ENCODE results near the gene HOXB6.

Gene HOXB6

DNA sequence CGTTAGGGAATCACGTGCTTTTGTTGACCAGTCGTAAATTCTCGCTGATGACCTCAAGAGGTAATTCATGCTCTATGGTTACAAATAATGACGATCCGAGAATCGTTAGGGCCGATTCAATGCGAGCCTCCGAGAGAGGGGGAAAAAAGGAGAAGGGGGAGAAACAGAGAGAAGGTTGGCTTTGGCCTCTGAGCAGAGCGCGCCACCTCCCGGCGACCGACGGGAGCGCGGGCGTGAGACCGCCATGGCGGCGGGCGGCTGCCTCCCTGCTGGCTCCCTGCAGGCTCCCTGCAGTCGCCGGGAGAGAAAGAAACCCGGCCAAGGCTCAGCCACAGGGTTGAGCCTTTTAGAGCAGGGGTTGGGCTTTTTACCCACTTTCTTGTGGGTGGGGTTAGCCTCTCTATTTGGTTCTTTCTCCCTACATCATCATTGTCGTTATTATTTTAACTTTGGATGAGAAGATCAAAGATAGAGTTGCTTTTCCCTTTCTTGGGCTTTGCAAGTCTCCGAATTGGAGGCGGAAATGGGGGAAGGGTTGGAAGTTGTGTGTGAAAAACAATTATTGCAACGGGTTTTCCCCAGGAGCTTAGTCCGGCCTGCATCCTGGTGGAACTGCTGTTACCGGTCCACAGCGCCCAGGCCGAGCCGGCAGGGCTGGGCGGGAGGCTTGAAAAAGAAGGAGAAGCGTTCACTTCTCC lies 10.8 kb downstream of the HOXB6 start:
- peak; percentile 75 to 79 for DNase-seq

DNA sequence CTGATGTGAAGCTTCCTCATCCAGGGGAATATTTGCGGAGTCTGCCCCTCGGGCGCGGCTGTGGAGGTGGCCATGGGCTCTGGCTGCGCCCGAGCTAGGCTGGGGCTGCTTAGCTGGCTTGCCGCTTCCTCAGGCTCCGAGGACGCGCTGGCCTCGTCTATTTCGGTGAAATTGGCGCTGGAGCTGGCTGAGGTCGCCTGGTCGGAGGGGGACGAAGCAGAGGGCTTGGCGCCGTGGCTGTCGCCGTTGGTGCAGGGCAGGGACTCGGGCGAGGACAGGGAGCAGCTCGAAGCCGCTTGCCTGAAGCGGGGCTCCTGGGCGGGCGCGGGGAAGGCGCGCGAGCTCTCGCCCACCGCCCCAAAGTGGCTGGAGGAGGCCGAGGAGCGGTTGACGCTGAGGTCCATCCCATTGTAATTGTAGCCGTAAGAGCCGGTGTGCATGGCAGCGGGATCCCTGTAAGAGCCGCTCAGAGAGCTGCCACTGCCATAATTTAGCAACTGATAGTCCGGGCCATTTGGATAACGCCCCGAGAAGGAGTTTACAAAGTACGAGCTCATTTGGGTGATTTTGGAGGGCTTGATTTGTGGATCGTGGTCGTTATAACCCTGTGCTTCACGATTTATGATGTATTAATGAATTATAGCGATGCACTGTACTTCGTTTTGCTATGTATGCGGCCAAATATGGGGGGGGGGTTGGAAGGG lies 11.5 kb downstream of the HOXB6 start, which contains the start of gene HOXB5:
TSS of gene HOXB5 (minus strand) at position 654 of the 704 bp plus-strand sequence. CDS start at position 557, 97 bp downstream.
- no peak for DNase-seq

DNA sequence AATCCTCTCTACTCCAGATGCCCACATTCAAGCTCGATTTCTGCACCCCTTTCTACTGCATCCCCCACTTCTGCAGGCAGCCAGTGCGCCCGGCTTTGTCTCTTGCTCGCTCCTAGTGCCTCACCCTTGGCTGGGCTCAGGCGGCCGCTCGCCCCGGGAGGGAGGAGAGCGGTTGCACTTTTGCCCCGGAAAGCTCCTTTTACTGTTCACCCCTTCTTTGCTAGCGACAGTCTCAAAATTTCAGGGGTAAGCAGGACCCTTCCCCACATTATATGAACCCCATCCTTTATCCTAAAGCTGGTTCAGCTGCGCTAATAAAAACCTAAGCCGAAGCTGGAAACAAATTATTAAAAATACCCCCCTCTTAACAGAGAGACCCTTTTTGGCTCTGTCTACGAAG lies 12.2 kb downstream of the HOXB6 start:
- no peak for DNase-seq

DNA sequence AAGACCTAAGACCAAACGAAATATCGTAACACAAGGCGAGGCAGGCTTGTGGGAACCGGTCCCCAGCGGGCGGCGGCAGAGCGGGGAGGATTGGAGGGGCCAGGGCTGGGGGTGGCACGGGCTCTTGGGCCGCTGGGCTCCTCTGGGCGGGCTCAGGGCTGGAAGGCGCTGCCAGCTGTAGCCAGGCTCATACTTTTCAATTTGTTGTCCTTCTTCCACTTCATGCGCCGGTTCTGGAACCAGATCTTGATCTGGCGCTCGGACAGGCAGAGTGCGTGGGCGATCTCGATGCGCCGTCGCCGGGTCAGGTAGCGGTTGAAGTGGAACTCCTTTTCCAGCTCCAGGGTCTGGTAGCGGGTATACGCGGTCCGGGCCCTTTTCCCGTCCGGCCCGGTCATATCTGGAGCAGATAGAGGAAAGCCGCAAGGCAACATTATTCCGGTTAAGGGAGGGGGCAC lies 12.7 kb downstream of the HOXB6 start:
- DNase-seq, result no peak

DNA sequence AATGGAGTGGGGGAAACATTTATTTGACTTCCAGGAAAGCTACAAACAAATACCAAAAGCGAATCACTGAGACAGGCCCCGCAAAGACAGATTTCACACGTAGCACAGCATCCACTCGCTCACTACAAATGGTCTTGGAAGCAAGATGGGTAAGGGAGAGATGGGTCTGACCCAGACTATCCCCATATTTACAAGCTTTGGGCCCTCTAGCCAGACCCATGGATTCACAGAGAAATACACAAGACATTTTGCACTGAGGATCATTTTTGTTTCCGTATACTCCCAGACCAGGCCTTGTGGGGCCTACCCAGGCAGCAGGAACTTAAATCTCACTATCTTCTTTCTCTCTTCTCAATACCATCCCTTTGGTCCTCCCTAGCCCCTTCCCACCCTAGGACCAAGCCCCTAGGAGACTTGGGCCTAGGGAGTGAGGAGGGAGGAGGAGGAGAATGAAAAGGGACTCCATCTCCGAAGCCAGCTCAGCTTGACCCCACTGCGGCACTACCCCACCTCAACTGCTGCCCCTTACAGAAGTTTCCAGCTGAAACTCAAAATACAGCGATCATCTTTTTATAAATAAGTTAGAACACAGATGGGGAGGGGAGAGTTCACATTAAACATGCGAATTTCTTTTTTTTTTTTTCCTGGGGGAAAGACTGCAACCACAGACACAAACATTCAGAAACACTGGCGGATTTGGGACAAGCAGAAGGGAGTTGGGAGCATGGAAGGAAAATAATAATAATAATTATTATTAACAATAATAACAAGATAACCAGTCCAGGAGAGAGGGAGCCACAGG lies 13.3 kb downstream of the HOXB6 start:
- no peak for DNase-seq

DNA sequence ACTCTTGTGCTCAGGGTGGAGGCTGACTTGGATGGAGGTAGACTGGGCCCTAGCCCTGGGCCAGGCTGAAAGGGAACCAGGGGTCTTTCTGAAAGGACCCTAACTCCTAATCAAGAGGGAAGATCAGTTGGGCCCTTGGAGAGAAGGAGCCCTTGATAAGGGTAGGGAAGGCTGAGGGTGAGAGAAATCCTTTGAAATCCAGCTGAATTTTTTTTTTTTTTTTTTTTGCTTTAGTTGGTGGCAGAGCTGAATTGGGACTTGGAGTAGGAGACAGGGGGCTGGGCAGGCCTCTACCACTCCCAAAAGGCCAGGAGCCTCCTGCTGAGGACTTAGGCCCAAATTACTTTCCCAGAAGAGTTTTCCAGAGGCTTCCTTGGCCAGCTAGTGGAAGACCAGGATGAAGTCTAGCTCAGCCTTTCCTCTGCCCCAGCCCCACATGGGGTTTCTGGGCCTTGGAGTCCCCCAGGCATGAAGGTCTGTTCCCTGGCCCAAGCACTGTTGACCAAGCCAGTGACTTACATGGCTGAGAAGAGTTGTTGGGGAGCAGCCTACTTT lies 14.1 kb downstream of the HOXB6 start:
- DNase-seq, result no peak

DNA sequence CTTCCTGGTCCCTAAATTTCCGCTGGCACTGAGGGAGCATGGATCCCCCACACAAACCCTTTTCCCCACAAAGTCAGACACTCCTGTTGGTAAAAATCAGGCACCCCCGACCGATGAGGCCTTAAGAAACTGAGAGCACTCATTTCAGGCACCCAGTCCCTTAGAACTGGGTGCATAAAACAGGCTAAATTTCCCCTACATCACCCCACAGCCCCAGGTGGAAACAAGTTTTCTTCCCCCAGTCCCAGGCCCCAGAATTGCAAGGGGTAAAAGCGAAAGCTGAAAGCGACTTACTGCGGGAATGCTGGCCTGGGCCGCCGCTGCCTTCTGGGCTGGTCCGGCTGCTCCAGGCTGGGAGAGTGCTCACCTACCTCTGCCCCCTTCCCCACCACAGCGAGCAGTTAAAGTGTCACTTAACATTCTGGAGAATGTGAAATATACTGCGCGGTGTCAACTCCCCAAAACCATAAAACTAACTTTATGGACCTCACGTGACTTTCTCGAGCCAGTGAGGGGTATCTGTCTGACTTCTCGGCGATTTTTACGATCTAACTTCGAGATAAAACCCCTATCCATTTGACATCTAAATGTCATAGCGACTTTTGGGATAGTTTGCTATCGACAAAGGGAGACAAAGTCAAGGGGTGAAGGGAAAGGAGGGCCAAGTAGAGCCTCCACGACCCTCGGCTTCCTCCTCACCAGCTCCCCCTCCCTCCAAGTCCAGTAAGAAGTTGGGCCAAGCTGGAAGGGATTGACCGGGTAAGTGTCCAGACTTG lies 14.8 kb downstream of the HOXB6 start, which contains the start of gene HOXB3:
TSS of gene HOXB3 (minus strand) at position 411 of the 776 bp plus-strand sequence. CDS start 37,767 bp downstream, outside the sequence.
- DNase-seq, result no peak

DNA sequence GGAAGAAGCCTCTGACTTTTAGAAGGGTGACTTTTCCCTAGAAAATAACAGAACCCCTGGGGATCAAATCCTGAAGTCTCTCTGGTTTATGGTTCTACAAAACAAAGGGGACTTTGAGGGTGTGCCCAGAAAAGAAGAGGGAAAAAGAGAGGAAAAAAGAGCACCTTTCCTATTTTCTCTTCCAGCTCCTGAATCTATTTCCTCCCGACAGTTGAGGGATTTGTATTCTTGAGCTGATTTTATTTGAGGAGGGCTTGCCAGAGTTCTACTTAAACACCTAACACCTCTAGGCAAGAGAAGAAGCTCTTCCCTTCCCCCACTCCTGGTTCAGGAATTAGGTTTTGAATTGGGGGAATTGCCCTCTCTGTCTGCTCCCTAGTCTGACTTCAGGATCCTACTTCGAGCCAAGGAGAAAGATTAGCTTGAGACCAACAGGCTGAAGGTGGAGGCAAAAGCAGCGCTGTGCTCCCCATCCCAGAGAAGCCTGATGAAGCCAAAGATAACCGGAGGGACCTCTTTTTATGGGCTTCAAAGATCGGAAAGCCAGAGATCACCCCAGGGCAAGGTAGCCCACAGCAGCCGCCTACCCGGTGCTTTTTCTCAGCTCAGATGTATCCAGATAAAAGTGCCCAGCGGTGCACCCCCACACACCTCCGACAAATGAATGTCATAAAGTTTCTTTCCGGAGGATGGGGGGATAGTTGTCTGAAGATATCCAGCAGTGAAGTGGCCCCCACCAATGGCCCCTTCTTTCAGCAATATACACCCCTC lies 15.5 kb downstream of the HOXB6 start:
- no peak for DNase-seq

DNA sequence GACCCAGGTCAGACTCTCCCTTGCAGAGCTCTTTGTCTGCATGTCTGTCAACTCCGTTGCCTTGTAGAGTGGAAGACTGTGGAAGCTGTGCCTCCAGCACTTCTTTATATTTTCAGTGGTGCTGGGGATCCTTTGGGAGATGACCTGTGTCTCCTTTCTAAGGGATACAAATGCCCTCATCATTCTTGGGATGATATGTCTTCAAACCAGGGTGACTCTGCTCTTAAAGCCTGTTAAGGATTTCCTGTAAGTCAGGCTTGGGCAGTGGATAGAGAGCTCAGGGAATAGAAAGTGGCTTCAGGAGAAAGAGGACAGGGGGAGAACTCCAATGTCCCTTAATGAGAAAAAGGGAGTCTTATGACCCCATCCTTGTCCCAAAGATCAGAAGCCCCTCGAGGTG lies 16.3 kb downstream of the HOXB6 start:
- DNase-seq, result no peak

DNA sequence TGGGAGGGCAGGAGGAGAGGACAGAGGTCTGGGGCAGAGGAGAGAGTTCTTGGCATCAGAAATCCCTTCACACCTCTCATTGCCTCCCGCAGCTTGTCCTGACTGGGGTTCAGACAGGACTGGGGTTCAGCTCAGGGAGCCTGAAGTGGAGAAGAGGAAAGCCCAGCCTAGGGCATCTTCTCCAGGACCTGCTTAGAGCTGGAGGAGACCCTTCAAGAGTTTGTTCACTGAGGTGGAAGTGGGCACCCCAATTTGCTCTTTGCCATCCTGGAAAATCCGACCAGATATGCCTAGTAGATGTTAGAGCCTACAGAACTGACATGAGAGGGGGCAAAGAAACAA lies 16.7 kb downstream of the HOXB6 start:
- no peak for DNase-seq

DNA sequence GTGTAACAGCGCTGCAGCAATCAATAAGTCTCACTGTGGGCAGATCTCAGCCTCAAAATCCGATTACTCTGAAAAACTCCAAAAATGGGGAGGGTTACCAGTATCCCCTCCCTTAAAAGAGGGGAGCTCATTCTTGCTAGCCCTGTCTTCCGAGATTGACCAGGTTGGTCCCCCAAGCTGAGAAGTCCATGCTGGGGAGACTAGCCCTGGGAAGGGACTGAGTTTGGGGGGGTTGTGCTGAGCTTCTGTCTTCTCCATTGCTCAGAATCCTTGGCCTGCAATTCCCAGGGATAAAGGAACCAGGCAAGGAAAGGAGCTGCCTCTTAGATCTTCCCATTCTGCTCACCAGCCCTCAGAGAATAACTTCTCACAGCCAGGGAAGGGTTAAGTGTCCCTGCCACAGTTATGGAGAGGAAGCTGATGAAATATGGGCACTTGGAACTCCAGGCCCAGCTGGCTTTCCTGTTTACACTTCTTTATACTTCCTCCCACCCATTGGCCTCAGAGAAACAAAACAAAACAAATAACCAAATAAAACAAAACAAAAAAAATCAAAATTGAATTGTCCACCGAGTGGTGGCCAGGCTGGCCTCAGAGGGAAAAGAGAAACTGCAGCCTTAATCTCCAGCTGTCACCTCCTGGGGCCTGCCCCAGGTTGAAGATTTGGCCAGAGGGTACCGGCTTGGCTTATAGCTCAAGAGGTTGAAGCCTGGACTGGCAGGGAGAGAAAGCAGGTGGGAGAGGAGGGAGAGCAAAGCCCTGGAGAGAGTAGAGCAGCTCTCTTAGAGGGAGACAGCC lies 17.3 kb downstream of the HOXB6 start:
- no peak for DNase-seq

DNA sequence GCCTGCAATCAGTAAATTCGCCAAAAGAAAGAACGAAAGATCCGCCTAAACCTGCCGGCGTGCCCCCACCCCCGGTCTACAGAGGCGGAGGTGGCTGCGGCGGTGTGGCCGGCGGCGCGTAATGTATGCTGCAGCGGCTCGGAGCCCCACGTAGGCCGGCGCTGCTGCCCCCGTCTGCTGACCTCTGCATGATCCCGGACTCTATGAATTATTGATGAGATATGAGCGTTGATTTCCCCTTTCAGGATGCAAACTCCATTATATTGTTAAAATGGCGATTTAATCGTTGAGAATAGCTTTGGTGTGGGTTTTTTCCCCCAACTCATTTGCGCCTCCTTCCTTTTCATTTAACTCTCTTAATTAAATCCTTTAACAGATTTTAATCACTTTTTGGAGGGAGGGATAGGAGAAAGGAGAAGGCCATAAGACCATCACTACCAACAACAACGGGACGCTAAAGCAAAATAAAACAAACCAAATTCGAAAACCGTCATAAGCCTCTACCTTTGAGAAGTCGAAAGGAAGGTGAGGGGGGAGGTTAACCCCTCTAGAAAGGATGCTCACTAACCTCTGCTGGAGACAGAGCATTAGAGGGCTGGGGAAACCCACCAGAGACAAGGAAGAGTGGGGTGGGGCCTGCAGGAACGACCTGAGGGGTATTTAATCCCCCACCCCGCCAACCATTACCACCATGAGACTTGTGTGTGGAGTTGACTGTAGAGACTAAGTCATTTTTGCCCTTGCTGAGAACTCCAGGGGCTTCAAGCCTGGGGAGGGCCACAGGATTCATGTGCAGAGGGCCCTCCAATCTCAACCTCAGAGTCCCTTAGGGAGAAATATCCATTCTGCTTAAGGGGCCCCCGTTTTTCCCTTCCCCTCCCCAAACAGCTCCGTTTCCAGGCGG lies 18.2 kb downstream of the HOXB6 start:
- DNase-seq, result no peak

DNA sequence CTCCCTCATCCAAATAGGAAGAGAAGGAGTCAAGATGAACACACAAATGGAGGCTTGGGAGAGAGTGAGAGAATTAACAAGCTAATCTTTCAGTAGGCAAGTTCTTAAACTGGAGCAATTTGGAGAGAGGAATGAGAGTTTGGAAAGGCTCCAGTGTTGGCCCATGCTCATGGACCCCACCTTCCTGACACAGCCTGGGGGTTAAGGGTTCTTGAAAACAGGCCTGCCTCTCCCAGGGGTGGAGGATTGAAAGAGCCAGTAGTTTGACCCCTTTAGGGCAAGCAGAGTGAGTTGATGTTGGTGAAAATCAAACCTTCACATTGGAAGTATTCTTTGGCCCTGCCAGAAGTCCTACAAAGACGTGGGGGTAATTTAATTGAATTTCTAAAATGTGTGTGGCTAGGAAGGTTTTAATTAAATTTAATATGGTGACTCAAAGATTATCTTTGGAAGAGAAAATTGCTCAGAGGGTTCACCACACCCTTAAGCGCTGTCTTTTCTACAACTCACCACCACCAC lies 20.5 kb downstream of the HOXB6 start:
- DNase-seq, result no peak

DNA sequence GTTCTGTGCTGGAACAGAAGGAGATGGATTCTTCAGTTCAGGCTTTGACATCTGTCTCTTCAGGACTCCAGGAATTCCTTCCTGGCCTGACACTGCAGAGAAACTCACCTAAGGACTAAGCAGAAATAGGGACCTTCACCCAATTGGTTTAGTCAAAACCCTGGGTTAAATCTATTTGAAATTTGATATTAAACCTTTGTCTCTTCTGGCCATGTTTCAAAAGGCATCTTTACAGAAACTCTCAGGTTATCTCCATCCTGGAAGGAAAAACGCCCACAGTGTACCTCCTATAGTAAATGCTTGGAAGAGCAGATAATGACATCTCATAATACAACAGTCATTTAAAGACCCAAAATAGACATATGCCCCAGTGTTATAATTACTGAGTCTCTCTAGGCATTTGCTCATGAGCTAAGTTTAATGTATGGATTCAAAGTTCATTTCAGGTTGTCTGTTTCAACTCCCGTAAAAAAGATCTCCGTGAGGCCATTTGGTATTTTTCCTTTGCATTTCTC lies 21.0 kb downstream of the HOXB6 start:
- DNase-seq, result no peak

DNA sequence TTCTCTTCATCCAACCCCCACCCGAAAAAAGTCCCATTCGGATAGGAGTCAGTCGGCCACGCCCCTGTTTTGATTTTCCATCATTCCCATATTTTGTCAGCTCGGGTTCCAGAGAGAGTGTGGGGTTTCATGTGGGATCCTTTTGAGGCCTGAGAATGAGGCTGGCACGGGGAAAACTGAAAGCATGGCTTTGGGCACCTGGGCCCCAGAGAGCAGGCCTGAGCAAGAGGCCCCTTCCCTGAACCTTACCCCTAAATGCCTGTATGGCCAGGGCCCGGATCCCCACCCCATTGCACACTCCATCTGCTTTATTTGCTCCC lies 22.1 kb downstream of the HOXB6 start:
- no peak for DNase-seq

DNA sequence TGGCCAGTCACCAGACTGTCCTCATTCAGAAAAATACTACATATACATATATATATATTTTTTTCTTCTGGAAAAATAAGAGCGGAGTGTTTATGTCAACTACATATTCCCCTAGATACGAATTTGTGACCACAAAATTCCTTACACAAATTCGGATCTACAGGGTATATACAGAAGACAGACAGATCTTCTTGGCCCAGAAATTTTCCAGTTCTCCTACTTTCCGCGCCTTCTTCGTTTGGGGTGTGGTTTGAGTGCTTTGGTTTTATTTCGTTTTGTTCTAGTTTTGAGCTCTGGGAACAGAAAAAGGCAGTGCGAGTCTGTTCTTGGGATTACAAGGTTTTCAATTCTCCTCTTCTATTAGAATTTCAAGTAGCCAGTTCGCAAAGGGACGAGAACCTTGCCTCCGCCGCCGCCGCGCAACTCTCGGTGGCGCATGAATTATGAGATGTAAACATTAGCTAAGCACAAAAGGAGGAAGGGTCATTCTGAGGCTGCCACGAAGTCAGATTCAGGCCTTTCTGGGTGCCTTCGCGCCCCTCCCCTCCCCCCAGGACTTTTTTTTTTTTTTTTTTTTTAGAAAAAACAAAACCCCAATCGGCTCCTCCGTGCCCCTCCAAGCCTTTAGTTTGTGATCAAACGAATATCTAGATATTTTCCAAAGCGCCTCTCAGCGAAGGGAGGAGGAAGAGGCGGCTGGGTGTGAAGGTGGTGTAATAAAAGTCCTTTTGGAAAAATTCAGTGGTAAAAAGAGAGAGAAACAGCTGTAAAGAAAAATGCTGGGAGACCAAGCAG lies 24.8 kb downstream of the HOXB6 start:
- DNase-seq, result no peak

DNA sequence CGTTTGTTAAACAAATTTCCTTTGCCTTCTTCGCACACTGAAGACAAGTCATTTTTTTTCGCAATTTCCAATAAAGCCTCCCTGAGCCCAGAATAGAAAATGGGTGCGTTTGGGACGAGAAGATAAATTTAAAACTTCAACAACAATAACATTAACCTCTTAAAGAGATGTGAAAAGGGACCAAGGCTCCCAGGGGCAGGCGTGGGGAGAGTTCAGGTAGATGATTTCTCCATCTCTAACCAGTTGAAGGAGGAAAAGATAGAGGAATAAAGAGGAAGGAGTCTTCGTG lies 25.4 kb downstream of the HOXB6 start:
- DNase-seq, result no peak

DNA sequence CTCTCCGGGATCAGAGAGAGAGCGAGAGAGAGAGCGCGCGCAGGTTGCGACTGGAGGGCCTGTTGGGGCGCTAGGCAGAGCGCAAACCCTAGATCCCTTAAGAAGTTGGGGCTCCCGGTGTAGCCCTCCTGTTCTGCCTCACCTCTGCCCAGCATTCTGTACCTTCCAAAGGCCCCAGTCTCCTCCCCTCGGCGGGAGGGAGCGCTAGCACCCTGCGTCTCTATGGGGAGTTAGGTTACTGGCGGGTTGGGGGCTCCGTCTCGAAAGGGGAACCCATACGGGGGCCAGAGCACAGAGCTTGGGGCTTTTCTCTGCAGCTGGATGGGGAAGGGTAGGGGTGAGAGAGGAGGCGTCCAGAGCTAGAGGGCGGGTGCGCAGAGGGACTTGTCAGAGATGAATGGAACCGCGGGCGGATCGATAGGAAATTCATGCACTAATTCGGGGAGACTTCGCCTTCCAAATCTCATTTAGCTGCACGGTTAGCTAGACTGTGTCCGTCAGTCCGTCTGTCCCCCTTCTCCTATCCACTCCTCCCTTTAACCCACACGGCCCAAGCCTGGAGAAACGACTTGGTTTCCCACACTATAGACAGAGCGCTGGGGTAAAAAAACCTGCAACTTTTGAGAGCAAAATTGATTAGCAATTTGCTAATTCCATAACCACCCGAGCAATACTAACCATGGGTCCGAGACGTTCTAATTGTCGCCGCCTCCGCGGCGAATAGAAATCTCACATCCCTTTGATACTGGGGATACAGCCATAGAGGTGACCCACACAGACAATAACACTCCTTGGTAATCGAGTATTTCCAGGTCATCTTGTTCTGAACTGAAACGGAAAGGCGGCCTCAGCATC lies 25.9 kb downstream of the HOXB6 start:
- DNase-seq, result no peak
